ENCODE measurements around the gene IL15RA. TPM values are rescaled to one million over a fixed set of nuclear protein-coding genes. Genes with fewer than 3 reads are reported as not detected.
"Not testable (repeated sequence)": the region's sequence is repeated elsewhere in the genome, so short reads cannot be mapped to it uniquely, and the experiment has no call there.

IL15RA gene
- total and polyA plus RNA-seq, 4 donors = 0.81 to 2.1 (median 0.87) TPM

DNA sequence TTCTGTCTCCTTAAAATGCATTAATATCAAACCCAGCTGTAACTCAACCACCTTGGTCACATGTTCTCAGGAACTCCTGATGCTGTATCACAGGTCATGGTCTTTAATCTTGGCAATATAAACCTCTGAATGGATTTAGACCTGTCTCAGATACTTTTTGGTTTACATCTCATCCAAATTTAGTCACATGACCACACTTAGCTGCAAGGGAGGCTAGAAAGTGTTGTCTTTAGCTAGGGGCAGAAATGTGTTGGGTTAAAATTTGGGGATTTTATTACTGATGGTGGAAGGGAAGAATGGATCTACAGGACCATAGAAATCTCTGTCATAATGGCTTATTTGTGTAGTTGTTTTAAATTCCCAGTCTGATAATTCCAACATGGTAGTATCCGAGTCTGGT lies 29.6 kb upstream of the IL15RA start:
- H3K4me1 ChIP-seq (ENCODE audit: control insufficient read depth, insufficient read depth, low read length) = no peaks in the 10 kb centered on the region
- H3K27me3 ChIP-seq (ENCODE audit: control insufficient read depth, insufficient read depth, low read length) = no peaks in the 10 kb centered on the region
- no peaks in the 10 kb centered on the region for H3K36me3 ChIP-seq (ENCODE audit: control insufficient read depth, insufficient read depth, low read length)
- no peak overlapping the region for H3K27ac ChIP-seq (ENCODE audit: low read depth, low read length)
- DNase-seq (ENCODE audit: low read depth in 4 of 6, low spot score in 6 of 6) = no peak
- H3K4me3 ChIP-seq (ENCODE audit: low read depth, low read length) = no peak overlapping the region
- no peaks in the 10 kb centered on the region for H3K9me3 ChIP-seq (ENCODE audit: control insufficient read depth, insufficient read depth, low read length)
- WGBS (ENCODE audit: insufficient coverage) = 33% methylated on average over 1 of the region's 1 CpG

- H3K4me3 ChIP-seq (ENCODE audit: low read depth, low read length) = no peak overlapping the region
- no peaks in the 10 kb centered on the region for H3K27me3 ChIP-seq (ENCODE audit: control insufficient read depth, insufficient read depth, low read length)
- WGBS (ENCODE audit: insufficient coverage) = 94% methylated on average over 3 of the region's 3 CpGs
- H3K9me3 ChIP-seq (ENCODE audit: control insufficient read depth, insufficient read depth, low read length) = no peaks in the 10 kb centered on the region
- no peaks in the 10 kb centered on the region for H3K4me1 ChIP-seq (ENCODE audit: control insufficient read depth, insufficient read depth, low read length)
- no peak overlapping the region for H3K27ac ChIP-seq (ENCODE audit: low read depth, low read length)
- H3K36me3 ChIP-seq (ENCODE audit: control insufficient read depth, insufficient read depth, low read length) = no peaks in the 10 kb centered on the region
- no peak for DNase-seq (ENCODE audit: low read depth in 4 of 6, low spot score in 6 of 6)
These were observed 29.2 kb upstream of the IL15RA start for GRCh38 chr10:6006546-6006945.

DNA sequence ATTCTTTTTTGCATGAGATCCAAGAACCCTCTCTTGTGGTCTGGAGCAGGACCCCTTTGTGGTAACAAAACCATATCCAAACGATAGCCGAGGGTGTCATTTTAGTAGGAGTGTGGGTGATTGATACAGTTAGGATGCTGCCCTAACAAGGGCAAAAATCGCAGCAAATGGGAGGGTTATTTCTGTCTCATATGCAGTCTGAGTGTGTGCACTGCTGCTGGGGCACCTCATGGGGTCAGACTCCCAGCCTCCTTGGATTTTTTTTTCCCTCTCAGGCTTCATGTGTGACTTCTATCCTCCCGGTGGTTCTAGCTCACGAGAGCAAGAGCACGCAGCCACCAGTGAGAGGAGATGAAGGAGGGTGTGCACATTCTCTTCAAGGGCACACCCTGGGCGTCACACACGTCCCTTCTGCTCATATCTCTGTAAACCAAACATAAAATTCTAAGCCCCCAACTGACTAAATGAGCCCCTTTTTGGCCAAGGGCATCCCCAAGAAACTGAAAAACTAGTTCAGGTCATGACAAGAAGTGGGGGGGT lies 28.6 kb upstream of the IL15RA start:
- Histone ChIP-seq H3K9me3 (ENCODE audit: control insufficient read depth, insufficient read depth, low read length) (no peaks in the 10 kb centered on the region), H3K27me3 (ENCODE audit: control insufficient read depth, insufficient read depth, low read length) (no peaks in the 10 kb centered on the region), H3K27ac (ENCODE audit: low read depth, low read length) (no peak overlapping the region), H3K36me3 (ENCODE audit: control insufficient read depth, insufficient read depth, low read length) (no peaks in the 10 kb centered on the region), H3K4me1 (ENCODE audit: control insufficient read depth, insufficient read depth, low read length) (no peaks in the 10 kb centered on the region), H3K4me3 (ENCODE audit: low read depth, low read length) (no peak overlapping the region)
- DNase-seq (ENCODE audit: low read depth in 4 of 6, low spot score in 6 of 6) = no peak
- 98% methylated on average over 5 of the region's 8 CpGs for WGBS (ENCODE audit: insufficient coverage)

DNA sequence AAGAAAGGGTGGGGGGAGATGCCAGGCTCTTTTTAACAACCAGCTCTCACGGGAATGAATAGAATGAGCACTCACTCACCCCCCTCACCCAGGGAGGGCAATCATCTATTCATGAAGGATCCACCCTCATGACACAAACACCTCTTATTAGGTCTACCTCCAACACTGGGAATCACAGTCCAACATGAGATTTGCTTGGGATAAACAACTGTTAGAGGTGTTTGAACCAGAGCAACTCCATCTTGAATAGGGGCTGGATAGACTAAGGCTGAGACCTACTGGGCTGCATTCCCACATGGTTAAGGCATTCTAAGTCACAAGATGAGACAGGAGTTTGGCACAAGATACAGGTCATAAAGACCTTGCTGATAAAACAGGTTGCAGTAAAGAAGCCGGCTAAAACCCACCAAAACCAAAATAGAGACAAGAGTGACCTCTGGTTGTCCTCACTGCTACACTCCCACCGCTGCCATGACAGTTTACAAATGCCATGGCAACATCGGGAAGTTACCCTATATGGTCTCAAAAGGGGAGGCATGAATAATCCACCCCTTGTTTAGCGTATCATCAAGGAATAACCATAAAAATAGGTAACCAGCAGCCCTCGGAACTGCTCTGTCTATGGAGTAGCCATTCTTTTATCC lies 27.9 kb upstream of the IL15RA start:
- not testable (repeated sequence) for H3K27me3 ChIP-seq (ENCODE audit: control insufficient read depth, insufficient read depth, low read length); H3K4me3 ChIP-seq (ENCODE audit: low read depth, low read length); H3K36me3 ChIP-seq (ENCODE audit: control insufficient read depth, insufficient read depth, low read length); H3K27ac ChIP-seq (ENCODE audit: low read depth, low read length); H3K9me3 ChIP-seq (ENCODE audit: control insufficient read depth, insufficient read depth, low read length); DNase-seq (ENCODE audit: low read depth in 4 of 6, low spot score in 6 of 6); H3K4me1 ChIP-seq (ENCODE audit: control insufficient read depth, insufficient read depth, low read length)
- 81% methylated on average over 5 of the region's 6 CpGs for WGBS (ENCODE audit: insufficient coverage)

- WGBS (ENCODE audit: insufficient coverage) = 85% methylated on average over 5 of the region's 12 CpGs
- Histone ChIP-seq H3K9me3 (ENCODE audit: control insufficient read depth, insufficient read depth, low read length) (no peaks in the 10 kb centered on the region), H3K27me3 (ENCODE audit: control insufficient read depth, insufficient read depth, low read length) (no peaks in the 10 kb centered on the region), H3K4me1 (ENCODE audit: control insufficient read depth, insufficient read depth, low read length) (no peaks in the 10 kb centered on the region), H3K36me3 (ENCODE audit: control insufficient read depth, insufficient read depth, low read length) (no peaks in the 10 kb centered on the region), H3K4me3 (ENCODE audit: low read depth, low read length) (no peak overlapping the region), H3K27ac (ENCODE audit: low read depth, low read length) (no peak overlapping the region)
- DNase-seq (ENCODE audit: low read depth in 4 of 6, low spot score in 6 of 6) = no peak
These were observed 25.6 kb upstream of the IL15RA start for GRCh38 chr10:6002809-6003510.

DNA sequence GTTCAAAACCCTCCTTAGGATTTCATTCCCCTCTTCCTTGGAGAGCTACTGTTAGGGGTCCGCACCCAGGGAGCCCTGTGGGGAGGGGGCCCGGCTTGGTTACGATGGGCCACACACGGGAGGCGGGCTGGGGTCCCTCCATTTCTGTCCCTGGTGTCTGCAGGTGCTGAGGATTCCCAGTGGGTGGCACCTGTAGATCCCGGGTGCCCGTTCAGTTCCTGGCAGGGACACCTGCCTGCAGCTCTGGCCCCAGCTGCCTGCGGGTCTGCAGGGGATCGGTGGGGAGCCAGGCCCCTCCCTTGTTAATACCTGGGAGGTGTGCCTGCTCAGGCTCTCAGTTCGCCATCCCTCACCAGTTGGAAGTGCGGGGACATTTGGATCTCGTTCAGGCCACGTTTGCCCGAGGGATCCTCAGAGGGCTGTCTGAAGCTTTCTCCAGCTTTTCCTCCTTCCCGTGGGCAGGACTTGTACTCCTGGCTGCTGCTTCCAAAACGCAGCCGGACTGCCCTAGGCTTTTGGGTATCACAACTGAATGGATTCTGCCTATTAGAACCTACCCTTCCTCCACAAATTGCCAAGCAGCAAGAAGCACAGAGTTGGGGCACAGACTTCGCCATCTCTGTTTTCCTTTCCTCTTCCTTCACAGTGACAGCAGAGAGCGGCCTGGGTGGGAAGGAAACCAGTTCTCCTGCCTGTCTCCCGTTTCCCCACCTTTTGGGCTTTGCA lies 22.3 kb upstream of the IL15RA start:
- 82% methylated on average over 18 of the region's 20 CpGs for WGBS (ENCODE audit: insufficient coverage)
- DNase-seq (ENCODE audit: low read depth in 4 of 6, low spot score in 6 of 6) = no peak
- Histone ChIP-seq H3K9me3 (ENCODE audit: control insufficient read depth, insufficient read depth, low read length) (no peaks in the 10 kb centered on the region), H3K27me3 (ENCODE audit: control insufficient read depth, insufficient read depth, low read length) (no peaks in the 10 kb centered on the region), H3K4me1 (ENCODE audit: control insufficient read depth, insufficient read depth, low read length) (no peaks in the 10 kb centered on the region), H3K4me3 (ENCODE audit: low read depth, low read length) (no peak overlapping the region), H3K36me3 (ENCODE audit: control insufficient read depth, insufficient read depth, low read length) (no peaks in the 10 kb centered on the region), H3K27ac (ENCODE audit: low read depth, low read length) (no peak overlapping the region)

GRCh38 chr10:5996696-5997095 lies 19.4 kb upstream of the IL15RA start:
- DNase-seq (ENCODE audit: low read depth in 4 of 6, low spot score in 6 of 6) = no peak
- WGBS (ENCODE audit: insufficient coverage) = no CpG with 5 or more reads among the region's 4 CpGs
- no peaks in the 10 kb centered on the region for H3K9me3 ChIP-seq (ENCODE audit: control insufficient read depth, insufficient read depth, low read length)
- H3K27ac ChIP-seq (ENCODE audit: low read depth, low read length) = no peak overlapping the region
- H3K27me3 ChIP-seq (ENCODE audit: control insufficient read depth, insufficient read depth, low read length) = no peaks in the 10 kb centered on the region
- H3K4me1 ChIP-seq (ENCODE audit: control insufficient read depth, insufficient read depth, low read length) = no peaks in the 10 kb centered on the region
- H3K36me3 ChIP-seq (ENCODE audit: control insufficient read depth, insufficient read depth, low read length) = no peaks in the 10 kb centered on the region
- H3K4me3 ChIP-seq (ENCODE audit: low read depth, low read length) = no peak overlapping the region

DNA sequence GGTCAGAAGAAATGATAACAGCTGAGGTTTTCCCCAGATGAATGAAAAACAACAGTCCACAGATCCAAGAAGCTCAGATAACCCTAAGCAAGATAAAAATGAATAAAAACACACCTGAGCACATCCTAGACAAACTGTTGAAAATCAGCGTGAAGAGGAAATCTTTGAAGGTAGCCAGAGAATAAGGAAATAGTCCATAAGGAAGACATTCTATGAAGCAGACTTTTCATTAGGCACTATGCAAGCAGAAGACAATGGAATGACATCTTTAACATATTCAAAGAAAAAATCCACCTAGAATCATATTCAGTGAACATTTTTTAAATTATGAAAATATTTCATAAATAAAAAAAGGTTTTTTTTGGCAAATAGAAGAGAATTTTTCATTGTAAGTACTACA lies 15.1 kb upstream of the IL15RA start:
- no CpG with 5 or more reads among the region's 1 CpG for WGBS (ENCODE audit: insufficient coverage)
- Histone ChIP-seq H3K27me3 (ENCODE audit: control insufficient read depth, insufficient read depth, low read length) (no peaks in the 10 kb centered on the region), H3K9me3 (ENCODE audit: control insufficient read depth, insufficient read depth, low read length) (peaks cover 2% of the 10 kb centered on the region), H3K4me3 (ENCODE audit: low read depth, low read length) (no peak overlapping the region), H3K4me1 (ENCODE audit: control insufficient read depth, insufficient read depth, low read length) (no peaks in the 10 kb centered on the region), H3K36me3 (ENCODE audit: control insufficient read depth, insufficient read depth, low read length) (no peaks in the 10 kb centered on the region), H3K27ac (ENCODE audit: low read depth, low read length) (no peak overlapping the region)
- no peak for DNase-seq (ENCODE audit: low read depth in 4 of 6, low spot score in 6 of 6)

GRCh38 chr10:5991708-5992107 lies 14.4 kb upstream of the IL15RA start:
- Histone ChIP-seq H3K27me3 (ENCODE audit: control insufficient read depth, insufficient read depth, low read length) (no peaks in the 10 kb centered on the region), H3K4me3 (ENCODE audit: low read depth, low read length) (no peak overlapping the region), H3K4me1 (ENCODE audit: control insufficient read depth, insufficient read depth, low read length) (no peaks in the 10 kb centered on the region), H3K36me3 (ENCODE audit: control insufficient read depth, insufficient read depth, low read length) (no peaks in the 10 kb centered on the region), H3K27ac (ENCODE audit: low read depth, low read length) (no peak overlapping the region), H3K9me3 (ENCODE audit: control insufficient read depth, insufficient read depth, low read length) (peaks cover 2% of the 10 kb centered on the region)
- DNase-seq (ENCODE audit: low read depth in 4 of 6, low spot score in 6 of 6) = no peak

Data from spinal cord (tissue), 10 donors.